H9 (cell line): ENCODE measurements around the gene RAD50. TPM values are rescaled to one million over a fixed set of nuclear protein-coding genes. Genes with fewer than 3 reads are reported as not detected.

Experiments
- DNase-seq: peaks from one replicate; pipeline ENCODE4 v3.0.0-alpha.2; 2017
- H2AFZ ChIP-seq: one replicate; pipeline ENCODE4 v1.6.1; 2013; ENCODE audit warnings: mild to moderate bottlenecking, low read length, control low read depth, moderate library complexity
- H2AK5ac ChIP-seq: 2 replicates; pipeline ENCODE4 v1.6.1; 2013; ENCODE audit warnings: low read length, control low read depth, mixed read lengths; ENCODE audit not compliant: insufficient read length
- H2BK120ac ChIP-seq: one replicate; pipeline ENCODE4 v1.6.1; 2013; ENCODE audit warnings: low read depth, mild to moderate bottlenecking, low read length, control low read depth, inconsistent platforms; ENCODE audit not compliant: poor library complexity, severe bottlenecking
- H2BK12ac ChIP-seq: 2 replicates; pipeline ENCODE4 v1.6.1; 2013; ENCODE audit warnings: low read length, control low read depth, mixed read lengths, low read depth; ENCODE audit not compliant: insufficient read length
- H2BK15ac ChIP-seq: 2 replicates; pipeline ENCODE4 v1.6.1; 2013; ENCODE audit warnings: low read depth, low read length, control low read depth
- H2BK20ac ChIP-seq: one replicate; pipeline ENCODE4 v1.6.1; 2013; ENCODE audit warnings: low read depth, mild to moderate bottlenecking, low read length, control low read depth, inconsistent platforms; ENCODE audit not compliant: poor library complexity, severe bottlenecking
- H2BK5ac ChIP-seq: 2 replicates; pipeline ENCODE4 v1.6.1; 2013; ENCODE audit warnings: low read length, control low read depth, mixed read lengths; ENCODE audit not compliant: insufficient read length
- H3K14ac ChIP-seq: 2 replicates; pipeline ENCODE4 v1.6.1; 2013; ENCODE audit warnings: low read length, control low read depth; ENCODE audit not compliant: insufficient read depth
- H3K18ac ChIP-seq: 2 replicates; pipeline ENCODE4 v1.6.1; 2013; ENCODE audit warnings: low read depth, mild to moderate bottlenecking, mixed read lengths, low read length, control low read depth; ENCODE audit not compliant: insufficient read length
- H3K23ac ChIP-seq: 2 replicates; pipeline ENCODE4 v1.6.1; 2013; ENCODE audit warnings: low read length, control low read depth, mixed read lengths, low read depth; ENCODE audit not compliant: insufficient read length
- H3K23me2 ChIP-seq: 2 replicates; pipeline ENCODE4 v1.6.1; 2013; ENCODE audit warnings: low read depth, mild to moderate bottlenecking, mixed read lengths, low read length, control low read depth; ENCODE audit not compliant: insufficient read length, poor library complexity, severe bottlenecking
- H3K27ac ChIP-seq: 2 replicates; pipeline ENCODE4 v1.5.1; 2013; ENCODE audit warnings: low read length, control low read depth, mixed read lengths, low read depth; ENCODE audit not compliant: insufficient read length
- H3K27me3 ChIP-seq: 2 replicates; pipeline ENCODE4 v1.6.1; 2013; ENCODE audit warnings: low read length, control low read depth, inconsistent platforms; ENCODE audit not compliant: insufficient read depth
- H3K4ac ChIP-seq: 2 replicates; pipeline ENCODE4 v1.6.1; 2013; ENCODE audit warnings: low read depth, mild to moderate bottlenecking, control low read depth, inconsistent platforms, low read length, moderate library complexity
- H3K4me1 ChIP-seq: 2 replicates; pipeline ENCODE4 v1.6.1; 2013; ENCODE audit warnings: low read length, control low read depth, inconsistent platforms; ENCODE audit not compliant: insufficient read depth
- H3K4me2 ChIP-seq: 2 replicates; pipeline ENCODE4 v1.6.1; 2013; ENCODE audit warnings: low read length, control low read depth, mixed read lengths; ENCODE audit not compliant: insufficient read length, insufficient read depth
- H3K56ac ChIP-seq: 2 replicates; pipeline ENCODE4 v1.6.1; 2013; ENCODE audit warnings: low read depth, mild to moderate bottlenecking, mixed read lengths, low read length, control low read depth; ENCODE audit not compliant: insufficient read length
- H3K79me1 ChIP-seq: 2 replicates; pipeline ENCODE4 v1.6.1; 2013; ENCODE audit warnings: low read depth, mild to moderate bottlenecking, moderate library complexity, low read length, control low read depth, inconsistent platforms; ENCODE audit not compliant: insufficient read depth, poor library complexity, severe bottlenecking
- H3K79me2 ChIP-seq: 2 replicates; pipeline ENCODE4 v1.6.1; 2013; ENCODE audit warnings: low read length, control low read depth, inconsistent platforms; ENCODE audit not compliant: insufficient read depth
- H3K9ac ChIP-seq: 2 replicates; pipeline ENCODE4 v1.6.1; 2013; ENCODE audit warnings: low read length, control low read depth, mixed read lengths; ENCODE audit not compliant: insufficient read length; ENCODE audit errors: extremely low read depth
- H3K9me3 ChIP-seq: one replicate; pipeline ENCODE4 v1.6.1; 2013; ENCODE audit warnings: low read depth, low read length, inconsistent platforms; ENCODE audit not compliant: control insufficient read depth
- H3T11ph ChIP-seq: one replicate; pipeline ENCODE4 v1.6.1; 2013; ENCODE audit warnings: mild to moderate bottlenecking, low read length, control low read depth, inconsistent platforms
- H4K20me1 ChIP-seq: one replicate; pipeline ENCODE4 v1.6.1; 2013; ENCODE audit not compliant: control insufficient read depth, insufficient read length, insufficient read depth
- H4K5ac ChIP-seq: 2 replicates; pipeline ENCODE4 v1.6.1; 2013; ENCODE audit warnings: low read depth, mild to moderate bottlenecking, mixed read lengths, low read length, control low read depth; ENCODE audit not compliant: insufficient read length
- H4K8ac ChIP-seq: replicated peaks from 2 replicates; pipeline ENCODE4 v1.6.1; 2013; ENCODE audit warnings: low read length, control low read depth, mixed read lengths, low read depth; ENCODE audit not compliant: insufficient read length
- H4K91ac ChIP-seq: 2 replicates; pipeline ENCODE4 v1.6.1; 2013; ENCODE audit warnings: low read depth, mild to moderate bottlenecking, moderate library complexity, mixed read lengths, low read length, control low read depth; ENCODE audit not compliant: insufficient read length
- H3K27ac Mint-ChIP-seq, 3 experiments: 2 replicates in 2 of 3; 3 replicates in 1 of 3; pipeline ENCODE4 v1.8.0; 2020 to 2021; ENCODE audit warnings: mixed read lengths in 3 of 3, mild to moderate bottlenecking in 1 of 3, moderate library complexity in 1 of 3
- H3K27me3 Mint-ChIP-seq: 2 replicates; pipeline ENCODE4 v1.8.0; 2021; ENCODE audit warnings: low read depth, mild to moderate bottlenecking, moderate library complexity, mixed read lengths
- H3K36me3 Mint-ChIP-seq, 3 experiments: 2 replicates in 2 of 3; 3 replicates in 1 of 3; pipeline ENCODE4 v1.8.0; 2020 to 2021; ENCODE audit warnings: low read depth in 3 of 3, mixed read lengths in 3 of 3; ENCODE audit not compliant: insufficient read depth in 1 of 3
- H3K4me1 Mint-ChIP-seq, 2 experiments: 2 replicates each; pipeline ENCODE4 v1.8.0; 2020; ENCODE audit warnings: mixed read lengths in 2 of 2
- H3K4me3 Mint-ChIP-seq, 2 experiments: 2 replicates in 1 of 2; 3 replicates in 1 of 2; pipeline ENCODE4 v1.8.0; 2020 to 2021; ENCODE audit warnings: mild to moderate bottlenecking in 2 of 2, mixed read lengths in 2 of 2, moderate library complexity in 1 of 2
- H3K9me3 Mint-ChIP-seq, 2 experiments: 2 replicates in 1 of 2; 3 replicates in 1 of 2; pipeline ENCODE4 v1.8.0; 2020; ENCODE audit warnings: mild to moderate bottlenecking in 2 of 2, mixed read lengths in 2 of 2, moderate library complexity in 1 of 2
- CTCF ChIP-seq: fragments of 200-600 bp; sonication (generic); conservative IDR thresholded peaks from 3 replicates; pipeline ENCODE4 v1.8.0; 2021; ENCODE audit warnings: antibody characterized with exemption, mild to moderate bottlenecking
- WGBS: extraction: QIAGEN DNeasy Blood & Tissue Kit; methylation state at CpG from one replicate; pipeline ENCODE4 v1.1.7; 2013; ENCODE audit warnings: missing lambda C conversion rate, low lambda C conversion rate, mixed read lengths; ENCODE audit not compliant: insufficient read length; ENCODE audit errors: extremely low coverage; 5-methylcytosine and 5-hydroxymethylcytosine counted together
- total RNA-seq: library from RNA; stranded (reverse); gene quantifications from 2 replicates; pipeline ENCODE4 v1.2.1, GENCODE V29; 2021

Gene RAD50
- total RNA-seq, 1 experiment from 2014 or later = 46.1 TPM

DNA sequence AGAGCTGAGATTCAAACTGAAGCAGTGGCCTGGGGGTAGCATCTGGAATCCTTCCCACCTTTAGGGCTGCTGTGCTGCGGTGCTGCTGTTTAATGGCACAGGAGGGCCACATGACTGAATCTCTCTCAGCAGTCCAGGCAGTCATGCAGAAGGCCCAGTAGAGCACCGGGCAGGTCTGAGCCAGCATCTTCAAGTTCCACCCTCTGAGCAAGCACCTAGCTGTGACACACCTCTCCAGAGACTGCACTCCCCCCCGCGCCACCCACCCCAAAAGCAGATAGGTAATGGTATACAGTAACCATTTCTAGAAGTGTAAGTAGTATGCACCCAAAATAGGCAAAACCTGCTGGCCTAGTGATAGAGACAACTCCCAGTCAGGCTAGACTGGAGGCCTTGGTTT, 125.2 kb downstream of the RAD50 start:
- Histone ChIP-seq H4K20me1 (peaks cover 3% of the 10 kb centered on the region), H3K14ac (no peak overlapping the region), H3K4ac (no peak overlapping the region), H3K23ac (no peak overlapping the region), H3K56ac (no peak overlapping the region), H3K4me1 (no peaks in the 10 kb centered on the region), H3K79me1 (no peaks in the 10 kb centered on the region), H3K27me3 (no peaks in the 10 kb centered on the region), H2AK5ac (no peak overlapping the region), H4K91ac (no peak overlapping the region), H2BK120ac (no peak overlapping the region), H3K9me3 (no peaks in the 10 kb centered on the region), H2AFZ (no peak overlapping the region), H3K18ac (no peak overlapping the region), H4K5ac (no peak overlapping the region), H3K79me2 (no peaks in the 10 kb centered on the region), H3K23me2 (no peaks in the 10 kb centered on the region), H2BK5ac (no peak overlapping the region), H2BK15ac (no peak overlapping the region), H3K9ac (no peak overlapping the region), H2BK20ac (no peak overlapping the region), H3K4me2 (no peak overlapping the region), H3K27ac (no peak overlapping the region), H4K8ac (no peak overlapping the region), H2BK12ac (no peak overlapping the region), H3T11ph (no peak overlapping the region)
- DNase-seq = no peak
- Mint-ChIP-seq H3K9me3 (no peaks in the 10 kb centered on the region), H3K4me1 (peaks cover 4 to 8% of the 10 kb centered on the region in 2 experiments; a peak in 1 of 4 replicates), H3K27ac (no peak overlapping the region; a peak in 1 of 7 replicates), H3K27me3 (no peaks in the 10 kb centered on the region), H3K4me3 (no peak overlapping the region), H3K36me3 (no peaks in the 10 kb centered on the region)
- no peak for TF ChIP-seq CTCF
- no CpG with 5 or more reads among the region's 4 CpGs for WGBS
